Neural cell (in vitro differentiated cells): ENCODE data around the gene PDE11A.

ENCODE experiments used
- POLR2AphosphoS5 ChIP-seq: IDR thresholded peaks from 2 replicates; pipeline ENCODE4 v1.6.1; 2012
- RAD21 ChIP-seq: fragments of 450-650 bp; conservative IDR thresholded peaks from 2 replicates; pipeline ENCODE4 v1.6.1; 2014; ENCODE audit warnings: antibody characterized with exemption, mild to moderate bottlenecking, moderate library complexity
- TF ChIP-seq, protein P1 (sequence below): fragments of 450-650 bp; IDR thresholded peaks from 2 replicates; pipeline ENCODE4 v1.5.1; 2014; ENCODE audit warnings: antibody characterized with exemption, mild to moderate bottlenecking, moderate library complexity; ENCODE audit not compliant: poor library complexity, severe bottlenecking

DNA sequence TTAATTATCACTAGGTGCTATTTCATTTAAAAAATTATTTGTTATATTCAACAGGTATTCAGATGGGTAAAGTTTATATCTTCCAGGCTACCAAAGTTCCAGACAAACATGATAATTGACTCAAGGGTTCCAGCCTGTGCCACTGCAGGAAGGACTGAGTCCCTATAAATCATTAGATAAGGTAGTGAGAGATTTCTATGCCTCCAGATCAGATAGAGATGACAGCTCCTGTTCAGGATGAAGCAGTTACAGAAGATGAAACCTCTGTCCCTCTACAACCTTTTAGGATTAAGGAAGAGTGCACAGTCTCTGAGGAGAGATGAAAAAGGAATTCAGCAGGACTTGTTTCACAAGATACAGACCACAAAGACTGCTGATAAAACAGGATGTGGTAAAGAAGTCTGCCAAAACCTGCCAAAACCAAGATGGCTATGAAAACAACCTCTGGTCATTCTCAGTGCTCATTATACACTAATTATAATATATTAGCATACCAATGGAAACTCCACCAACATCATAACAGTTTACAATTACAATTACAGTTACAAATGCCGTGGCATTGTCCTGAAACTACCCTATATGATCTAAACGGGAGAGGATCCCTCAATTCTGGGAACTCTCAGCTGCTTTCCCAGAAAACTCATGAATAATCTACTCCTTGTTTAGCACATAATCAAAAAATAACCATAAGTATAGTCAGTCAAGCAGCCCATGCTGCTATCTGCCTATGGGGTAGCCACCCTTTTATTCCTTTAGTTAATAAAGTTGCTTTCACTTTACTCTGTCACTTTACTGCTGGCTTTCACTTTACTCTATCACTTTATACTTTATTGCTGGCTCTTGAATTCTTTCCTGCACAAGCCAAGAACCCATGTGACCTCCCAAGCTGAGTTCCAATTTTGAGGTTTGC lies 288.5 kb downstream of the PDE11A start:
- TF ChIP-seq, protein P1, sequence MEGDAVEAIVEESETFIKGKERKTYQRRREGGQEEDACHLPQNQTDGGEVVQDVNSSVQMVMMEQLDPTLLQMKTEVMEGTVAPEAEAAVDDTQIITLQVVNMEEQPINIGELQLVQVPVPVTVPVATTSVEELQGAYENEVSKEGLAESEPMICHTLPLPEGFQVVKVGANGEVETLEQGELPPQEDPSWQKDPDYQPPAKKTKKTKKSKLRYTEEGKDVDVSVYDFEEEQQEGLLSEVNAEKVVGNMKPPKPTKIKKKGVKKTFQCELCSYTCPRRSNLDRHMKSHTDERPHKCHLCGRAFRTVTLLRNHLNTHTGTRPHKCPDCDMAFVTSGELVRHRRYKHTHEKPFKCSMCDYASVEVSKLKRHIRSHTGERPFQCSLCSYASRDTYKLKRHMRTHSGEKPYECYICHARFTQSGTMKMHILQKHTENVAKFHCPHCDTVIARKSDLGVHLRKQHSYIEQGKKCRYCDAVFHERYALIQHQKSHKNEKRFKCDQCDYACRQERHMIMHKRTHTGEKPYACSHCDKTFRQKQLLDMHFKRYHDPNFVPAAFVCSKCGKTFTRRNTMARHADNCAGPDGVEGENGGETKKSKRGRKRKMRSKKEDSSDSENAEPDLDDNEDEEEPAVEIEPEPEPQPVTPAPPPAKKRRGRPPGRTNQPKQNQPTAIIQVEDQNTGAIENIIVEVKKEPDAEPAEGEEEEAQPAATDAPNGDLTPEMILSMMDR: no peak
- TF ChIP-seq RAD21: no peak
- TF ChIP-seq POLR2AphosphoS5: no peak
